NB4 (cell line): ENCODE data around the gene MGAT5B.

Experiments used
- DNase-seq: peaks from one replicate; pipeline ENCODE4 v3.0.0; 2010; ENCODE audit warnings: low read depth
- H3K4me3 ChIP-seq: one replicate; pipeline ENCODE4 v1.5.1; 2011; ENCODE audit warnings: mild to moderate bottlenecking, low read depth, low read length, moderate library complexity
- CTCF ChIP-seq: IDR thresholded peaks from one replicate; pipeline ENCODE4 v1.5.1; 2012; ENCODE audit warnings: low read depth, low read length
- MAX ChIP-seq: IDR thresholded peaks from 2 replicates; pipeline ENCODE4 v1.6.1; 2011; ENCODE audit warnings: low read depth, low read length
- MYC ChIP-seq: IDR thresholded peaks from 2 replicates; pipeline ENCODE4 v1.6.1; 2011; ENCODE audit warnings: low read depth, low read length
- POLR2A ChIP-seq: IDR thresholded peaks from 2 replicates; pipeline ENCODE4 v1.6.1; 2011; ENCODE audit warnings: mild to moderate bottlenecking; ENCODE audit not compliant: insufficient read length; ENCODE audit errors: extremely low read depth

The MGAT5B gene

GRCh38 chr17:76944477-76944876, 76.3 kb downstream of the MGAT5B start:
- no peak overlapping the region for H3K4me3 ChIP-seq
- TF ChIP-seq MAX (no peak), CTCF (no peak), POLR2A (no peak)
- DNase-seq: no peak

- TF ChIP-seq MYC (no peak), POLR2A (no peak), CTCF (no peak), MAX (no peak)
- no peak overlapping the region for H3K4me3 ChIP-seq
- no peak for DNase-seq
These were observed 78.0 kb downstream of the MGAT5B start for GRCh38 chr17:76946111-76946771.

GRCh38 chr17:76946772-76947135, 78.5 kb downstream of the MGAT5B start:
- DNase-seq: no peak
- no peak overlapping the region for H3K4me3 ChIP-seq
- TF ChIP-seq MAX (no peak), POLR2A (no peak), MYC (no peak)

- TF ChIP-seq CTCF (no peak), MYC (no peak), POLR2A (no peak), MAX (no peak)
- H3K4me3 ChIP-seq: no peak overlapping the region
- DNase-seq: no peak
These were observed 79.1 kb downstream of the MGAT5B start for GRCh38 chr17:76947309-76947708.

- TF ChIP-seq CTCF (no peak), MAX (no peak), POLR2A (no peak), MYC (no peak)
- no peak for DNase-seq
- H3K4me3 ChIP-seq: no peak overlapping the region
These were observed 79.6 kb downstream of the MGAT5B start for GRCh38 chr17:76947771-76948170.

GRCh38 chr17:76948301-76948700, 80.1 kb downstream of the MGAT5B start:
- no peak for DNase-seq
- H3K4me3 ChIP-seq: no peak overlapping the region
- no peak for TF ChIP-seq POLR2A
